ENCODE results near the gene ZBTB16. TPM values are rescaled to one million over a fixed set of nuclear protein-coding genes. Genes with fewer than 3 reads are reported as not detected.
A peak's percentile ranks its signal among the peaks of the same experiment; 100 is the strongest.

Gene ZBTB16
- total RNA-seq, 3 donors from 2014 or later = 236 to 358 (median 271) TPM

- Histone ChIP-seq H3K36me3 (peaks cover 26% of the 10 kb centered on the region), H3K4me1 (no peaks in the 10 kb centered on the region), H3K27me3 (no peaks in the 10 kb centered on the region), H3K9me3 (no peaks in the 10 kb centered on the region), H3K27ac (no peak overlapping the region), H3K4me3 (no peak overlapping the region)
- no peak for DNase-seq (ENCODE audit: low spot score in 2 of 2)
- intact Hi-C loops (cut with DNase I; ENCODE audit: low total_unique reads) = no loop called here
- TF ChIP-seq POLR2AphosphoS5 (IDR thresholded peaks at IDR 0.05) (no peak), CTCF (IDR thresholded peaks at IDR 0.05) (no peak), POLR2A (IDR thresholded peaks at IDR 0.05) (no peak)
Observed at GRCh38 chr11:114247070-114247789, 187.7 kb downstream of the ZBTB16 start.

DNA sequence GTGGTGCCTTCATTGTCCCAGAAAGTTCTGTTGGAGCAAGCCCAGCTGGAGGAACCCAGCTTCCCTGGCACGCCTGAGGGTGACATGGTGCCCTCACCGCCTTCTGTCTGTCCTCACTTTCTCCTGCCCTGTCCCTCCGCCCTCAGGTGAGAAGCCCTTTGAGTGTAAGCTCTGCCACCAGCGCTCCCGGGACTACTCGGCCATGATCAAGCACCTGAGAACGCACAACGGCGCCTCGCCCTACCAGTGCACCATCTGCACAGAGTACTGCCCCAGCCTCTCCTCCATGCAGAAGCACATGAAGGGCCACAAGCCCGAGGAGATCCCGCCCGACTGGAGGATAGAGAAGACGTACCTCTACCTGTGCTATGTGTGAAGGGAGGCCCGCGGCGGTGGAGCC is 190.7 kb downstream of the ZBTB16 start:
- intact Hi-C loops (cut with DNase I; ENCODE audit: low total_unique reads) = loop anchor here (10.0 kb wide), 3 partner anchors 45 to 345 kb away; partner anchors contain the start of genes HTR3B and ZBTB16
- Histone ChIP-seq H3K27ac (no peak overlapping the region), H3K27me3 (no peaks in the 10 kb centered on the region), H3K36me3 (peaks cover 31% of the 10 kb centered on the region), H3K4me1 (no peaks in the 10 kb centered on the region), H3K9me3 (no peaks in the 10 kb centered on the region), H3K4me3 (no peak overlapping the region)
- no peak for DNase-seq (ENCODE audit: low spot score in 2 of 2)
- TF ChIP-seq POLR2A (IDR thresholded peaks at IDR 0.05) (no peak), POLR2AphosphoS5 (IDR thresholded peaks at IDR 0.05) (peak in 1 of 3 donors; percentile 28), CTCF (IDR thresholded peaks at IDR 0.05) (no peak)

GRCh38 chr11:114250993-114251814 is 191.7 kb downstream of the ZBTB16 start:
- Histone ChIP-seq H3K27ac (peak overlapping the region; percentile 7 to 79), H3K4me1 (peaks cover 0 to under 1% of the 10 kb centered on the region in 2 donors), H3K36me3 (peaks cover 31% of the 10 kb centered on the region), H3K4me3 (no peak overlapping the region), H3K27me3 (no peaks in the 10 kb centered on the region), H3K9me3 (no peaks in the 10 kb centered on the region)
- TF ChIP-seq POLR2AphosphoS5 (IDR thresholded peaks at IDR 0.05) (peak in 1 of 3 donors; percentile 31), CTCF (IDR thresholded peaks at IDR 0.05) (no peak), POLR2A (IDR thresholded peaks at IDR 0.05) (no peak)
- DNase-seq (ENCODE audit: low spot score in 2 of 2) = no peak
- intact Hi-C loops (cut with DNase I; ENCODE audit: low total_unique reads) = loop anchor here (10.0 kb wide), 3 partner anchors 46 to 346 kb away; partner anchors contain the start of genes HTR3B and ZBTB16

DNA sequence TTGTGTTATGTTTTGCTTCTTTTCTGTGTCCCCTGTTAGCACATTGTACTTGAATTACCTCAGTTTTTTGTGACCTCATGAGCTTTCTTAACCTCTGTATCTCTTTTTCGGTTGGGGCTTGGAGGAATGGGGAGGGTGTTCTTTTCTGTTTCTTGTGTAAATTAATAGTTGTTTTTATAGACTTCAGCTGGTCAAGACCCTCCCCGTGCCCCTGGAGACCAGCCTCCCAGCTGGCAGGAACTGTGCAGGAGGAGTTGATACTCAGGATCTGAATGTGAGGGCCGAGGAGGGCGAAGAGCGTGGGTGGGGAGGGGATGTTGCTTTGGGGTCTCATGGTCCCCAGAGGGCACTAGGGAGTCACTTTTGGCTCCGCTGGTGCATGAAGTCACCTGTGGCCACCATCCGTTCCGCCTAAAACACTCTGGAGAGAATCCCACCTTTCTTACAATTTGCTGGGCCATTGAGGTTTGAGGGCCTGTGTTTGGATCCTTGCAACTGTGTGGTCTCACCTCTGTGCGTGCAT is 192.4 kb downstream of the ZBTB16 start:
- Histone ChIP-seq H3K27me3 (no peaks in the 10 kb centered on the region), H3K4me1 (peaks cover 0 to 8% of the 10 kb centered on the region in 2 donors), H3K9me3 (no peaks in the 10 kb centered on the region), H3K36me3 (peaks cover 31% of the 10 kb centered on the region), H3K4me3 (no peak overlapping the region), H3K27ac (peak overlapping the region in 1 of 2 donors; percentile 79)
- intact Hi-C loops (cut with DNase I; ENCODE audit: low total_unique reads) = loop anchor here (10.0 kb wide), 3 partner anchors 47 to 347 kb away; partner anchors contain the start of genes HTR3B and ZBTB16
- no peak for TF ChIP-seq POLR2A (IDR thresholded peaks at IDR 0.05)
- TF ChIP-seq CTCF (IDR thresholded peaks at IDR 0.05) = no peak
- TF ChIP-seq POLR2AphosphoS5 (IDR thresholded peaks at IDR 0.05) = no peak
- no peak for DNase-seq (ENCODE audit: low spot score in 2 of 2)
